Muscle layer of colon (tissue), 2 donors: Measurements from ENCODE around the gene EZH2.

Experiments used
- H3K27ac ChIP-seq: one replicate; pipeline ENCODE4 v1.7.0; 2013; ENCODE audit warnings: low read depth, mild to moderate bottlenecking, low read length, moderate library complexity
- H3K27me3 ChIP-seq, 2 donors: one replicate each; pipeline ENCODE4 v1.7.0; 2013; ENCODE audit warnings: low read length in 2 of 2, mild to moderate bottlenecking in 2 of 2; ENCODE audit not compliant: insufficient read depth in 2 of 2, control insufficient read depth in 1 of 2
- H3K36me3 ChIP-seq: one replicate; pipeline ENCODE4 v1.7.0; 2013; ENCODE audit warnings: mild to moderate bottlenecking, low read length; ENCODE audit not compliant: insufficient read depth
- H3K4me1 ChIP-seq: one replicate; pipeline ENCODE4 v1.7.0; 2013; ENCODE audit warnings: mild to moderate bottlenecking, low read length; ENCODE audit not compliant: insufficient read depth
- H3K4me3 ChIP-seq, 2 donors: one replicate each; pipeline ENCODE4 v1.7.0; 2013; ENCODE audit warnings: low read length in 2 of 2, low read depth in 1 of 2, mild to moderate bottlenecking in 1 of 2, moderate library complexity in 1 of 2
- H3K9ac ChIP-seq: one replicate; pipeline ENCODE4 v1.7.0; 2013; ENCODE audit warnings: low read length
- H3K9me3 ChIP-seq: one replicate; pipeline ENCODE4 v1.7.0; 2013; ENCODE audit warnings: mild to moderate bottlenecking, low read length
- donor health status: abdominal sarcoma.
- donor health status: Adenocarcinoma of cecum.

The EZH2 gene

DNA sequence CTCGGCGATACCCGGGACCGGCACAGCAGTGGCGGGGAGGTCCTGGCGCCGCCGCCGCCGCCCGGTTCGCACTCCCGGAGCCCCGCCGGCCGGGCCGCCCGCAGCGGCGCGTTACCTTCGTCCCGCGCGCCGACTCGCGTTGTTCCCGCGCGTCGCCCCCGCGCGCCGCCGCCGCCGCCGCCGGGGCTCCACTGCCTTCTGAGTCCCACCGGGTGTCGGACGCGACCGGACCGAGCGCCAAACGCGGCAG, at the start of gene EZH2:
EZH2 (minus strand) TSS at position 243 of the 250 bp plus-strand sequence. CDS start 36,993 bp downstream, outside the sequence.
- Histone ChIP-seq H3K9ac (peak within 1 kb of the TSS; percentile 27), H3K4me1 (no peaks in the 10 kb centered on the region), H3K9me3 (no peaks in the 10 kb centered on the region), H3K27ac (peak within 1 kb of the TSS; percentile 93), H3K27me3 (peaks cover 12 to 22% of the 10 kb centered on the region in 2 donors), H3K36me3 (no peaks in the 10 kb centered on the region), H3K4me3 (peak within 1 kb of the TSS; percentile 50 to 94)

- Histone ChIP-seq H3K9me3 (no peaks in the 10 kb centered on the region), H3K27me3 (no peaks in the 10 kb centered on the region), H3K36me3 (no peaks in the 10 kb centered on the region), H3K27ac (no peak overlapping the region), H3K4me3 (no peak overlapping the region), H3K9ac (no peak overlapping the region), H3K4me1 (no peaks in the 10 kb centered on the region)
Observed at GRCh38 chr7:148931470-148931869, 47.4 kb upstream of the EZH2 start.

DNA sequence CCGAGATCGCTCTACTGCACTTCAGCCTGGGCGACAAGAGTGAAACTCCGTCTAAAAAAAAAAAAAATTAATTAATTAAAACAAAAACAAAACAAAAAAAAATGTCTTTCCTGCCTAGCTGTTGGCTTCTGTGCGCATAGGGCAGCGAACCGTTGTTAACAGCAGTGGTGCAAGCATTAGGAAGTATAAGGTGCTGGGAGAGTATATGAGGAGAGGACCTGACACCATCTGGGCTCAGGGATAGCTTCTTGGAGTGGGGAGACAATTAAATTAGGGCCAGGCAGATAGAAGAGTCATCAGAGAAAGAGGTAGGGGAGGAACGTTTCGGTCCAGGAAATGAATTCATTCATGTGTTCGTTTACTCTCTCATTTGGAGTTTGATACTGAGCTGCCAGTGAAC, 46.2 kb upstream of the EZH2 start:
- no peak overlapping the region for H3K4me3 ChIP-seq
- no peaks in the 10 kb centered on the region for H3K36me3 ChIP-seq
- H3K9ac ChIP-seq = no peak overlapping the region
- no peak overlapping the region for H3K27ac ChIP-seq
- no peaks in the 10 kb centered on the region for H3K27me3 ChIP-seq
- H3K9me3 ChIP-seq = no peaks in the 10 kb centered on the region
- no peaks in the 10 kb centered on the region for H3K4me1 ChIP-seq

DNA sequence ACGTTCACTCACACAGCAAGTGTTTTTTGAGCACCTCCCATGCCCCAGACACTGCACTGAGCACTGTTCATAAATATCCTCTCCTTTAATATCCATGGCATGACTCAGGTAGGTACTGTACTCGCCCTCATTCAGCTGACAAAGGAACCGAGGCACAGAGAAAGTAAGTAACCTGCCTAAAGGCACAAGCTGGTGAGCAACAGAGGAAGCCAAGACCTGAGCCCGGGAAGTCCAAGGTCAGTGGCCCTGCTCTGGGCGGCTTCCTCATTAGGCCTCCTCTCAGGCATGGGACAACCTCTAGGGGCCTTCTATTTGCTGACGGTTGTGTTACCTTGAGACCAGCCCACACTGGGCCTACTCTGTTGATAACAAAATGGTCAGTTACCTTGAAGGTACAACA, 45.1 kb upstream of the EZH2 start:
- H3K27ac ChIP-seq = no peak overlapping the region
- no peaks in the 10 kb centered on the region for H3K9me3 ChIP-seq
- no peak overlapping the region for H3K9ac ChIP-seq
- no peaks in the 10 kb centered on the region for H3K36me3 ChIP-seq
- no peak overlapping the region for H3K4me3 ChIP-seq
- no peaks in the 10 kb centered on the region for H3K27me3 ChIP-seq
- H3K4me1 ChIP-seq = no peaks in the 10 kb centered on the region

DNA sequence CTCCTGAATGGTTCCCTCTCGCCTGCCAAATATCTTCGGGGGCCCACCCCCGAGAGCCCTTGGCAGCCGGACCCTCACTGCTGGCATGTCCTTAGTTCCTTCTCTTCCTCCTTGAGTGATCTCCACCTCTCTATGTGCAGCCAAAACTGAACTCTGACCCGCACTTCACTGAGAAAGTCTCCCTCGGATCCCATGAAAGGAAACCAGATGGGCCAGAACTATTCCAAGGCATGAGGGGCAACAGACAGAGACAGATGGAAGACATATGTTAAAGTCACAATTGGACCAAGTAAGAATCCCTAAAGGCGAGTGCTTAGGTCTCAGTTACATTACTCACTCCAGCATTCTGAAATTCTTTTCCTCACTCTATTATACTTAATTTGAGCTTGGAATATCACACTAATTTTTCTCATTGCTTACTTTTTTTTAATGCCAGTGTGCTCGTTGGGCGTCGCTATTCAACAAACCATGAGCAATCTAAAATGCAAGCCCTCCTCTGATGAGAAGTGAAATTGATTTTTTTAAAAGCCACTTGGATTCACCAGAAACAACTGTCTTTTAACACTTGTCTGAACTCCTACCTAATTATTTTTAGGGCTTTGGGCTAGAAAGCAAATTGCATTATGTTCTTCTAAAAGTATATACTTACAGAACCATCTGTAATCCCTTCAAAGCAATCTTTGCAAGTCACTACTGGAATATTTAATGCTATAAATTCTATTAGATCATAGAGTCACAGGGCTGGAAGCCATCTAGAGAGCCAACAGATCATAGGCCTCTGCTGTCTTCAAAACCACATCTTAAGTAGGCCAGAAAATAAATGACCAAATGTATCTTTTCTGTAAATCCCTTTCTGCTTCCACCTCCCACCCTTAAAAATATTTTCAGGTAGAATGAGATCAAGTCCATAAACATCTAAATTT, 43.3 kb upstream of the EZH2 start:
- Histone ChIP-seq H3K36me3 (no peaks in the 10 kb centered on the region), H3K9me3 (no peaks in the 10 kb centered on the region), H3K27me3 (no peaks in the 10 kb centered on the region), H3K4me3 (no peak overlapping the region), H3K9ac (no peak overlapping the region), H3K4me1 (no peaks in the 10 kb centered on the region), H3K27ac (no peak overlapping the region)

GRCh38 chr7:148925836-148926235, 41.7 kb upstream of the EZH2 start:
- H3K27ac ChIP-seq = no peak overlapping the region
- no peak overlapping the region for H3K9ac ChIP-seq
- H3K4me1 ChIP-seq = no peaks in the 10 kb centered on the region
- no peaks in the 10 kb centered on the region for H3K27me3 ChIP-seq
- H3K36me3 ChIP-seq = no peaks in the 10 kb centered on the region
- H3K9me3 ChIP-seq = no peaks in the 10 kb centered on the region
- H3K4me3 ChIP-seq = no peak overlapping the region

DNA sequence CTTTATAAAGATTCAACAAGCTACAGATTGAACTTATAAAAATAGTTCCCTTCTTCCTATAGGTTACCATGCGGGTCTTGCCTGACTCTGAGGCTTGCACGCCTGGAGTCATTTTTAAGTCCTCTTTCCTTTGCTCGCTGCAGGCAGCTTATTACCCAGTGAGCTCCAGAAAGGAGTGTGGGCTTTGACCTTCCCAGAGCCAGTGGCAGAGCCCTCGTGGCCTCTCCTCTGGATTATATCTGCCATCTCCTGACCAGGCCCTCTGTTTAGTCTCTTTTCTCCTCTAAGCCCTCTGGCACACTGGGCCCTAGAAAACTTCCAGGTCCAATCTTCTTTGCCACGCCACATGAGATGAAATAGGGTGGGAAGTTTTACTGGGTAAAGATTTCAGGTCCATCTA, 39.9 kb upstream of the EZH2 start:
- H3K27me3 ChIP-seq = no peaks in the 10 kb centered on the region
- no peak overlapping the region for H3K4me3 ChIP-seq
- no peaks in the 10 kb centered on the region for H3K9me3 ChIP-seq
- H3K9ac ChIP-seq = no peak overlapping the region
- H3K4me1 ChIP-seq = no peaks in the 10 kb centered on the region
- no peaks in the 10 kb centered on the region for H3K36me3 ChIP-seq
- no peak overlapping the region for H3K27ac ChIP-seq

- Histone ChIP-seq H3K27ac (no peak overlapping the region), H3K9me3 (no peaks in the 10 kb centered on the region), H3K4me1 (no peaks in the 10 kb centered on the region), H3K36me3 (no peaks in the 10 kb centered on the region), H3K4me3 (no peak overlapping the region), H3K9ac (no peak overlapping the region), H3K27me3 (no peaks in the 10 kb centered on the region)
Observed at GRCh38 chr7:148921806-148922205, 37.7 kb upstream of the EZH2 start.

DNA sequence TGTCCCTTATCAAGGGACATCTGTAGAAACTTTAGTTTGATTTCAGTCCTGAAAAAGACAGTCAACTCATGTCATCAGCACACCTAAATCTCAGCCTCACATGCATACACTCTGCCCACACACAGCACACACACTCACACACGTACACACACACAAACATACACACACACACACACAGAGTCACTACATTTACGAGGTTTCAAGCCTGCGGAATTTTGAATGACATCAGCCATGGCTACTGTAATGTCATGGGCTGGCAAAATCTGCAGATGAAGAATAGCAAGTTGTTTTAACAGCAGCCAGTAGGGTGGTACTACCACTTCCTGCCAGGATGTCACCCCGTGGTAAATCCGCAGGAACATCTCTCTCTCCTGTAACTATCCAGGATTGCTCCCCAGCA, 37.1 kb upstream of the EZH2 start:
- Histone ChIP-seq H3K9me3 (no peaks in the 10 kb centered on the region), H3K27me3 (no peaks in the 10 kb centered on the region), H3K4me1 (no peaks in the 10 kb centered on the region), H3K36me3 (no peaks in the 10 kb centered on the region), H3K9ac (no peak overlapping the region), H3K4me3 (no peak overlapping the region), H3K27ac (no peak overlapping the region)

DNA sequence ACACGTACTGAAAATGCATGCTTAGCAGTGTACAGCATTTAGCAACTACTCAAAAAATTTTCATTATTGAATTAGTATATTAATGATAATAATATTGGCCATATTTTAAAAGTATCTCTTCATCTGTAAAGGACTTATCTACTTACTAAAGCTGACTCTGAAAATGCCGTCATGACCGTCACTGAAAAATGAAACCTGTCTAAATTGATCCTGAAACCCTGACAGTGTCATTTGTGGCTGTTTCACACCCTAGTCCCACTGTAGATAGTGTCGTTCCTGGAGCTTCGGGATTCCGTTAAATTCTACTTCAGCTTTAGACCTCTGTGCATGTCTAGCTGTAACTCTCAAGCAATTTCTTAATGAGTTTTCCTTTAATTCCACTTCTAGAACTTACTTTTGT, 35.8 kb upstream of the EZH2 start:
- Histone ChIP-seq H3K9me3 (no peaks in the 10 kb centered on the region), H3K36me3 (no peaks in the 10 kb centered on the region), H3K27ac (no peak overlapping the region), H3K4me3 (no peak overlapping the region), H3K4me1 (no peaks in the 10 kb centered on the region), H3K27me3 (no peaks in the 10 kb centered on the region), H3K9ac (no peak overlapping the region)

DNA sequence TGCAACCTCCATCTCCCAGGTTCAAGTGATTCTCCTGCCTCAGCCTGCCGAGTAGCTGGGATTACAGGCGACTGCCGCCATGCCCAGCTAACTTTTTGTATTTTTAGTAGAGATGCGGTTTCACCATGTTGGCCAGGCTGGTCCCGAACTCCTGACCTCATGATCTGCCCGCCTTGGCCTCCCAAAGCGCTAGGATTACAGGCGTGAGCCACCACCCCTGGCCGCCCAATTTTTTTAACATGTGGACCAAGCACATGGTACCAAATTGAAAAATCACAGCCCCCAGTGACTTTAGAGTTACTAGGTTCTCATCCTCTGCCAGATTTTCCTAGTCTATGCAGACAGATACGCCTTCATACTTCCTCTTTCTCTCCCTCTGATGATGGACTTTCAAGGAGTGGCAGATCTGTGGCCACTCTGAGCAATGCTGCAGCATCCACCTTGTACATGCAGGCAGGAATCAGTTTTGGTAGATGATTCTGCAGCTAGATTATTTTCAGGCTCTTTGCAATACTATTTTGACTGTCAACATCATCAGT, 34.0 kb upstream of the EZH2 start:
- Histone ChIP-seq H3K4me1 (no peaks in the 10 kb centered on the region), H3K27ac (no peak overlapping the region), H3K9me3 (no peaks in the 10 kb centered on the region), H3K27me3 (no peaks in the 10 kb centered on the region), H3K9ac (no peak overlapping the region), H3K4me3 (no peak overlapping the region), H3K36me3 (no peaks in the 10 kb centered on the region)

DNA sequence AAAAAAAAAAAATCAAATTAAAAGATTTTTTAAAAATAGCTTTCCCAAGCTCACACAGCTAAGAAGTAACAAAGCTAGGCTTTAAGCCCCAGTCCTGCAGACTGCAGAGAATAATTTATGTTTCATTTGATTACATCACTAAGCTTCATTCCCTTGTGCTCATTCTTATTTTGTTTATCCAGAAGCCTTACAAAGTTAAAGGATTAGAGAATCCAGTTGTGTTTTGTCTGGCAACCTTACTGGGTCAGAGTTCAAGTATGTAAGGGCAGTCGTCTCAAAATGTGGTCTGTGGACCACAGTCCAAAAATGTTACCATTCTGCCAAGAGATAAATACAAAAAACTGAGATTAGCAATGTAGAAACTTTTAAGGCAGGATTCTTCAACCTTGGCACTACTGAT, 32.1 kb upstream of the EZH2 start:
- Histone ChIP-seq H3K4me1 (no peaks in the 10 kb centered on the region), H3K27me3 (no peaks in the 10 kb centered on the region), H3K9ac (no peak overlapping the region), H3K36me3 (no peaks in the 10 kb centered on the region), H3K4me3 (no peak overlapping the region), H3K9me3 (no peaks in the 10 kb centered on the region), H3K27ac (no peak overlapping the region)
